NCI-H146 (cell line): Measurements from ENCODE around the gene DUS1L.

Experiments used
- DNase-seq: peaks from one replicate; lab custom pipeline; 2025; lab: John Stamatoyannopoulos, UW

Gene DUS1L

DNA sequence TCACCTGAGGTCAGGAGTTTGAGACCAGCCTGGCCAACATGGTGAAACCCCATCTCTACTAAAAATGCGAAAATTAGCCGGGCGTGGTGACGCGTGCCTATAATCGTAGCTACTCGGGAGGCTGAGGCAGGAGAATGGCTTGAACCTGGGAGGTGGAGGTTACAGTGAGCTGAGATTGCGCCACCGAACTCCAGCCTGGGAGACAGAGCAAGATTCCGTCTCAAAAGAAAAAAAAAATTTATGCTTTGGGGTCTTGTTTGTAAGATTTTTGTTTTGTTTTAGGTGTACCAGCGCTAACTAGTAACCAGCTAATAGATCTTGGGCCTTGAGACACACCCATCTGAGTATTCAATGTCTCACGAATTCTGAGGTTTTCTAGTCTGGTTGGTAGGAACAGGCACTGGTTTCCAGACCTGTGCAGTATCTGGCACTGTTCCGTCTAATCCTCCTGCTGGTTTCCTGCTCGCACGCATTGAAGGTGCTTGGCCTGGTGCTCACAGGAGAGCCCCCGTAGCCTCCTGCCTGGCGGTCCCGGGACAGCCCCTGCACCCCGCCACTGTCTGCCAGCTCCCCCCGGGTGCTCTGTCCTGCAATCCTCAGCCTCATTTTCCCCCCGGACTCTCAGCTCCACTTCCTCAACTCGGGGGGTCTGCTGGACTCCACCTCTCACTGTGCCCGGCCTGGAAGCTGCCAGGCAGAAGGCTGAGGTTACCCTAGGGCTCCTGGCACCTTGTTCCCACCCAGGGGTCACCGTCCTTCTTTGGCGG is 10.6 kb upstream of the DUS1L start:
- no peak for DNase-seq

DNA sequence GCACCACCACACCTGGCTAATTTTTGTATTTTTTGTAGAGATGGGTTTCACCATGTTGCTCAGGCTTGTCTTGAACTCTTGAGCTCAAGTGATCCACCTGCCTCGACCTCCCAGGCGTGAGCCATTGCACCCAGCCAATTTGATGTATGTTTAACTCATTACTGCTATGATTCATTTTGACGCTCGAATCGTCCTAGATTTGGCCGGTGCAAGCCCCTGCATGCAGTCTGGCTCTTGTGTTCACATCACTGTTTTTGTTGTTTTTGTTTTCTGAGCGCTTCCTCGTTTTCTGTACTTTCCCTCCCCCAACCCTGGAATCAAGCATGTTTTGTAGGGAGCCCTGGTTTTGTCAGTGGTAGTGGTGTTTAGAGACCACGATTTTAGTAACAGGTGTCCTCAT is 7.8 kb upstream of the DUS1L start:
- no peak for DNase-seq

DNA sequence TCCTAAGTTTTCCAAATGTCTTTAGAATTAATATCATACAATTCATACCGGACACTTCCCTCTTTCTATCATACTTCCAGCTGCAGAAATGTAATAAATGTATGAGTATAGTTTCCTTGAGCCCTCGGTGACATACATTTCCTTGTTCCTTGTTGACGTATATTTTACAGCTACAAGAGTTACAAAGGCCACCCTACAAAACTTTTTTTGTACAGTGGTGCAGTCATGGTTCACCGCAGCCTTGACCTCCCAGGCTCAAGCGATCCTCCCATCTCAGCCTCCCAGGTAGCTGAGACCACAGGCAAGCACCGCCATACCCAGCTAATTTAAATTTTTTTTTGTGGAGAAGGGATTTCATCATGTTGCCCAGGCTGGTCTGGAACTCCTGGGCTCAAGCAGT is 7.2 kb upstream of the DUS1L start:
- no peak for DNase-seq

DNA sequence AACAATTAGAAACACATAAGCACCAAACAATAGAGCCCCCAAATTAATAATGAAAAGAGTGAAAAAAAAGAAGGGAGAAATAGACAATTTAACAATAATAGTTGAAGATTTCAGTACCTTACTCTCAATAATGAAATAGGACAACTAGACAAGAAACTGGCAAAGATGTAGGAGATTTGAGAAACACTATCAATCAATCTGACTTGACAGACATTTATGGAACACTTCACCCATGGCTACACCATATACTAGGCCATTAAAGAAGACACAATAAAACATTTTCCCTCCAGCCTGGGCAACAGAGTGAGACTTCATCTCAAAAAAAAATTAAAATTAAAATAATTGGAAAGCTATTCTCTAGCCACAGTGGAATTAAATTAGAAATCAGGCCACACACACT is 5.0 kb upstream of the DUS1L start:
- no peak for DNase-seq

DNA sequence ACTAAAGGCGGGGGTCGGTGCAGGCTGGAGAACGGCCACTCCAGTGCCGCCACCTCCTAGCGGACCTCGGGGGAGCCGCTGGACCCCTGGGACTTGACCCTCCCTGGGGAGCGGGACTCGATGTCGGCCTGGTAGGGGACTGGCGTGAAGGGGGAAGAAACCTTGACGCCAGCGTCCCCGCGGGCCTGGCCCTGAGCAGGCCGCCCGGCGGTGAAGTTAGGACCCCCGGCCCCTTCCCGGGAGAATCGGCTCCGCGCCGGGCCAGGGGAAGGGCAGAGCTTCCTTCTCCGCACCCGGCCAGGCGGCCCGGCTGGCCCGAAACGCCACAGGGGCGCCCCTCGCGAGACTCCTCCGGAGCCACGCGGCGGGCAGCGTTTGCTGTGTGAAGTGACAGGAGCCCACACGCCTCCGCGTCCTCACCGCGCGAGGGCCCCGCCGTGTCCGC is 389 bp downstream of the DUS1L start:
- DNase-seq: no peak

DNA sequence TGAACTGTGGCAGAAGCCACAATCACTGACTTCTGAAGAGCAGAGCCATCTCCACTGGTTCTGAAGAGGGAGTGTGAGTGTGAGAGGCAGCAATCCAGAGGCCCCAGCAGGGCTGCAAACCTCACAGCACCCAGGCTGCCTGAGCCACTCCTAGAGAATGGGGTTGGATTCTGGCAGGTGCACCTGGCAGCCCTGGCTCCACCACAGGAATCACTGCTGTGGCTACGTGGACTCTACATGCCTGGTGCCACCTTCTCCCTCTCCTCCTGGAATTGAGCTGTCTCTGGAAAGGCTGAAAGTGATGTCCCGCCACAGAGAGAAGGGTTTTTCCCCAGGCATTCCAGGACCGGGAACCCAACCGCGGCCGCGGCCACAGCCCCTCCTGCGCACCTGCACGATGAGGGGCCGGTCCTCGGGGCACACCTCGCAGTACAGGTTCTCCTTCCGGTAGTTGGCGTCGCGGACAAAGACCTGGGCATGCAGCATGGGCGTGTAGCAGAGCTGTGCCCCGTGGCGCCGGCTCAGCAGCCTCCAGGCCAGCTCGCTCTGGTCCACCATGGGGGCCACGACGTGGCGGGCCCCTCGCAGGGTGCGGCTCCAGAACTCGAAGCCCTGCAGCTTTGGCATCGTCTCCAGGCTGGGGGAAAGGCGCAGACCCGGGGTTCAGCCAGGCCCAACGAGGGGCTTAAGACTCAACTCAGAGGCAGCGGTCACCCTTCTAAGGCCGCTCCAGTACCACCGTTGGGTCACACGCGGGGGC is 991 bp downstream of the DUS1L start:
- peak; percentile 66 for DNase-seq

DNA sequence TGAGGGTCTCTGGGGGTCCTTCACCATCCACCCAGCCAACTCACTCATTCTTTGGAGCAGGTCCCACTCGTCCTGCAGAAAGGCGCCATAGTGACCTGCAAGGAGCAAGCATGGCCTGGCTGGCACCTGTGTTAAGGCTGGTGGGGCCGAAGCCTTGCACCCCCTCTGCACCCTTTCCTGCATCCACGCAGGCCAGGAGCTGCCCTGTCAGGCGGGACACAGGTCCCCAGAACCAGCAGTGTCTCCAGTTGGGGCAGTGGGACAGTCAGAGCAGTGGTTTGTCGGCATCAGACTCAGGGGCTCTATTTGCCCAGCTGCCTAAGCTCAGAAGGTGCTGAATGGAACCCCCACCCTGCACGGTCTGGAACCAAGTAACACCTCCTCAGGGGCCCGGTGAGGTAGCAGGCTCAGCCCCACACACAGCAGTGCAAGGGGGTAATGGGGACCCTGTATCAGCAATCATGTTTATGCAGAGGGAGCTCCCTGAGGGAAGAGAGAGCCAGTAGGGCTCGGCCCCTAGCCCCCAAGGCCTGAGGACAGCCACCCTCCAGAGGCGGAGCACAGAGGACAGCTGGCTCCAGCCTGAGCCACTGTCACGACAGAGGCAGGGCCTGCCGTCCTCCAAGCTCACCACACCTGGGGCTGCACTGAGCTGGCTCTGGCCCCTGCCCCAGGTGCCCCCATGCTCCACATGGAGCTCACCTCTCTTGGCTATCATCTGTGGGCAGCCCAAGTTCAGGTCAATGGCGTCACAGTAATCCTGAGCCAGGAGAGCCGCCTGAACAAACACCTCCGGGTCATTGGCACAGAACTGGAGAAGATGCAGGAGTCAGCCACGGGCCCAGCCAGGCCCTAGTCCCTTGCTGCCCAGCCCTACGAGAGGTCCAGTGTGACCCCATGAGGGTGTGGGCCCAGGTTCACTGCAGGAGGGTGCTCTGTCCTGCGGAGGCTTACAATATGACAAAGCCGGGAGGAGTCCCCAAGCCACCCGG is 1.9 kb downstream of the DUS1L start:
- DNase-seq: no peak

DNA sequence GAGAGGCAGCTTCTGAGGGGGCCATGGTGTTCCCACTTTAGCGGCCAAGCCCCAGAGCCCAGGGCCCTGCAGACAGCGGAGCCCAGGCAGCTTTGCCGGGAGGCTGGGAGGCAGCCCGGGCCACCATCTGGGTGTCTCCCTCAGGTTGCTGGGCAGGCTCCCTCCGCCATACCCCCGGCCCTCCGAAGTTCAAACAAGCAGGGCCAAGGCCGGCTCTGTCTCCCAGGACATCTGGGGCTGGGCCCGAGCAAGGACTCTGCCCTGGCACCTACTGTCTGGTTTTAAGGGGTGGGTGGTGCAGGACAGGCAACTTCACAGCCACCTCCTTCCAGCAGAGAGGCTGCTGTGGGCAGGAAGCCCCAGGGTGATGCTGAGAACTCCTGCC is 2.6 kb downstream of the DUS1L start:
- no peak for DNase-seq

DNA sequence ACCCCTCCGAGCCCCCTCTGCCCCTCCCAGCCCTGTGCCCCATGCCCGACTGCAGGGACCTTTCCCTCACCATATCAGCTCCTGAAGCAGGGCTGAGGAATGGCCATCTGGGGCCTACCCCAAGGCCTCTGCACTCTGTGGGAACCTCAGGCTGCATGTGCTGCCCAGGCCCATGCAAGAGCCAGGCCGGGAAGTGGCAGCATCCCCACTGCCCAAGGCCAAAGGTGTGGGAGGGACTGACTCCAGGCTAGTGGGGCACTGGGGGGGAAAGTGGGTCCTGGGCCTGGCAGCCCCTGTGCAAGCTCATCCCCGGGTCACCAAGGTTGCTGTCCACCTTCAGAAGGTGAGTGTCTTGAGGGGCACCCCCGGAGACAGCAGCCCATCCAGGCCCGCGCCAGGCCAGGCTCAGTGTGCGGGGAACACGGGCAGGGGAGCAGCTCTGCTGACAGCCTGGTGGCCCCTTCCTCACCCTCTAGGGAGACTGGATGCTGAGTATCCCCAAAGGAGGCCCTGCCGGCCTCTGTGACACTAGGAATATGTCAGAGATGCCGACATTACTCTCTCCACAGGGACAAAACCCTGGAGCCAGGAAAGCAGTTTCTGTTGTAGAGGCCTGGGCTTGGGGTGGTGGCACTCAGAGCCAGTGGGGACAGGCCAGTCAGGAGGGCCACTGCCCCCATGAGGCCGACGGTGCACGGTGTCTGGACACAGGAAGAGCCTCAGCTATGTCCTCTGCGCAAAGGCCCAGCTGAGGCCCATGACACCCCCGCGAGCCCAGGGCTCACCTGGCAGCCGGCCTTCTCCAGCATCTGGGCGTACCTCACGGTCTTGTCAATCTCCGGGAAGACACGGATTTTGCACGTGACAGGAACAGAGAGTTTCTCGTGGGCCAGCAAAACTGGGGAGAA is 3.3 kb downstream of the DUS1L start:
- DNase-seq: no peak

DNA sequence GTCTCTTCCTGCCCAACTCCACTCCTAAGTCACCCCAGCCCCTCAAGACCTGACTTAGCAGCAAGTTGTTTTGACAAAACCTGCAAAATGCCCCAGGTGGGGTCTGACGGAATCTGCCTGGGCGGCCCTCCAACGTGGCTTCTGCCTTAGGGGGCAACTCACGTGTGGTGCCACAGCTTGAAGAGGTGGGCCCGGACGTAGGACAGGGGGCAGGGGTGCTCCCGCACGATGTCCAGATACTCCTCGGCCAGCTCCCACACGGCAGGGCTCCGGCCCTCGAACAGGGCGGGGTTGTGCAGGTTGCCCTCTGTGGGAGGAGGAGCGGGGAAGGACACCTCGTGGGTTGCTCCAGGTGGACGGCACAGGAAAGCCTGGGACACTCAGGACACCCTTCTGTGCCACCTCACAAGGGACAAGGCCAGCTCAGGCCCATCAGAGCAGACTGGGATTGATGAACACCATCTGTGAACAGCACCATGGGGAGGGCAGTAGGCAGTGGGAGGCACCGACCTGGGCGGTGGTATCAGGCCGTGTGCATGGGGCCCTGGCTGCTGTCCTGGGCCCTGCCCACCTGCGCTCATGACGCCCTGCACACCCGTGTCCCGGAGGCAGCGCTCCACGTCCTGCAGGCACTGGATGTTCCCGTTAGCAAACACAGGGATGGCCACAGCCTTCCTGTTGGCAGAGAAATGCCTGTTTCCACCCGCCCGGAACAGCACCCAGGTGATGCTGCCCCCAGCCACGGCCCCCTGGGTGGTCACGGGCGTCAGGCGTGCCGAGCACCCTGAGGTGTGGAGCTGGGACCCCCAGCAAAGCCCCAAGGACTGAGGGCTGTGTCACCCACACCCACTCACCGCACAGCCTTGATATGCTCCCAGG is 4.3 kb downstream of the DUS1L start:
- no peak for DNase-seq

DNA sequence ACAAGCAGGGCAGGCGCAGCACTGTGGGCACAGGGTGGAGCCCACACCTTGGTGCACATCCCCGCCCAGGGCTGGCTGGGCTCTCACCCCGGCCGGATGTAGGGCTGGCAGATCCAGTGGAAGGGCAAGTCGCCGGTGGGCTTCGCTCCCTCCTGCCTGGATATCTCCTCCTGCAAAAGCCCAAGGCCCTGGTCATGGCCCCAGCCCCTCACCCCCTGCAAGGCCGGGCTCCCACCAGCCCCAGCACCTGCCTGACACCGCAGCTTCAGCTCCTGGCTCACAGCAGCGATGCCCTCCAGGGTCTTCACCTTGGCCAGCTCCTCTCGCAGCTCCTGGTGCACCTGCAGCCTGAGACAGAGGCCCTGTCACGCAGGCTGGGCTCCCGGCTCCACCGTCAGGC is 5.0 kb downstream of the DUS1L start:
- DNase-seq: no peak

DNA sequence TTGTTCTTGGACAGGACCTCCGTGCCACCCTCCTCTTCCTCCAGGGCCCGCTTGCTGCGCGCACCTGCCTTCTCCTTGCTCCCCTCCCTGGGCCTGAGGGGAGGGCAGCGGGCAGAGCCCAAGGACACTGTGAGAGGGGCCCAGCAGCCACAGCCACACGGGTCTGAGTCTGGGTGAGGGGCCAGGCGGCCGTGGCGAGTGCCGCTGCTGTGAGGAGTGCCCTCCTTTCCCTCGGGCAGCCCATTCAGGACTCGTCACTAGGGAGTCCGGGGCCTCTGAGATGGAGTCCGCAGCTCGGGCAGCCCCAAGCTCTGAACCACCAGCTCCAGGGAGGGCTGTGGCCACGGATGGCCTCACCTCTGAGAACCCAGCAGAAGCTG is 5.6 kb downstream of the DUS1L start:
- no peak for DNase-seq

DNA sequence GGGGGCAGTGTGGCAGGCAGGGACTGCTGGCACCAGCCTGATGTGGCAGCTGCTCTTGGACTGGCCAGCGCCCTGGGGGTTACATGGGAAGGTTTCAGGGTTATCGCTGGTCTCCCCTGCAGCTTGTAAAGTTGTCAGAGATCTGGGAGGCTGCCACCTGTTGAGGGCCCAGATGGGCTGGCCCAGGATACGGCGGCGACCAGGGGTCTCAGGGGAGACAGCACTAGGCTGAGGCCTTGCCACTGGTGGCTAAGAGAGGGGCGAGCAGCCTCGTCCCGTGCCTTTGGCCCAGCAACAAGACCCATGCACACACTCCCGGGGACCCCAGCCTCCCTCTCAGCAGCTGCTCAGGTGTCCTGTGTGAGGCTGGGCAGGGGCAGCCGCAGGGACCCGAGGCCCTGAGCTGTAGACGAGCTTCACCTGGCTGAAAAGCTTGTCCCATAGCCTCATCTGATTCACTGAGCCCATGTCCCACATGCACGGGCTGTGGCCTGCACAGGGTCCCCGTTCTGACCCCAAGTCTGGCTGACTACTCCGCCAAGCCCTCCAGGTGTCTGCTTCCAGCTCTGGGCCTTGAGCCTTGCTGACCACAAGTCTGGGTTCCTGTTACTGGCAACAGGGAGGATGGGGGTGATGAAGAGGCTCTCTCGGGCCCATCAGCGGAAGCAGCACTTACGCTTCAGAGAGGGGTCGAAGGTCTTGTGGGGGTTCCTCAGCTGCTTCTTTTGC is 6.2 kb downstream of the DUS1L start:
- DNase-seq: peak; percentile 17

DNA sequence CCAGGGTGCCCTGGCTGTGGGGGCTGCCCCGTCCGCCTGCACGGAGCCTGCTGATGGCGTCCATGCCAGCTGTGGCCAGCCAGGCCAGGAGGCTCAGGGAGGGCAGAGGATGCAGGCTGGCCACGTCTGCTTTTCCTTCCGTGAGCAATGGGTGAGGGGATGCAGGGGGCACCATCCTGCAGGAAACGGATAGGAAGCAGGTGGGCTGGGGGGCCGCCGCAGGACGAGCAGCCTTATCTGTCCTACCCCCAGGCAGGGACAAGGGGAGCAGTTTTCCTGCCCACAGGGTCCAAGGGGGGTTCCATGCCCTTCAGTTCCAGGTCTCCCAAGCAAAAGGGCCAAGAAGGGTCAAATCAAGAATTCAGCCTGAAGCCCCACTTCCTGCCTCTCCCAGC is 6.8 kb downstream of the DUS1L start:
- no peak for DNase-seq

DNA sequence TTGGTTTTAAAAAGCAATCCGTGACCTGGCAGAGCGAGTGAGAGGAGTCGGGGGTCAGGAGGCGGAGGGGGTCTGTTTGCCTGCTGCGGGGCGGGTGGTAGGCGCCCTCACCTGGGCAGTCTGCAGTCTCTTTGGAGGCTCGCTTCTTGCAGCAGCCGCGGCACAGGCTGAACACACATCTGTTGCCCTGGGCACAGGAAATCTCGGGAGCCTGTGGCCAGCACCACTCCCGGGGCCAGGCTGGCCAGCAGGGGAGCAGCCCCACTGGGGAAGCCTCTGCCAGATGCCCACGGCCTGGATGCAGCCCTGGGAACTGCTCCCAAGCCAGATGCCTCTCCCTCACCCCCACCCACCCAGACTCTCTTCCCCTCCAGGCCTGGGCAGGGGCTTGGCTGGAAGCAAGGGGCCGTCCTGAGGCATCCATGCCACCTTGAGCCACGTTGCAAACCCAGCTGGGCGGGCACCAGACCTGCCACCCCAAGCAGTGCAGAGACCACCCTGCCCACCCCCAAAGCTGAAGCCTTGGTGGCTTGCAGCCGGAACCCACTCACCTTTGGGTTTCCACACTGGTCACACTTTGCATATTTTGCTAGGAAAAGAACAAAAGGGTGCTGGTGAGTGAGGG is 7.3 kb downstream of the DUS1L start:
- DNase-seq: no peak

DNA sequence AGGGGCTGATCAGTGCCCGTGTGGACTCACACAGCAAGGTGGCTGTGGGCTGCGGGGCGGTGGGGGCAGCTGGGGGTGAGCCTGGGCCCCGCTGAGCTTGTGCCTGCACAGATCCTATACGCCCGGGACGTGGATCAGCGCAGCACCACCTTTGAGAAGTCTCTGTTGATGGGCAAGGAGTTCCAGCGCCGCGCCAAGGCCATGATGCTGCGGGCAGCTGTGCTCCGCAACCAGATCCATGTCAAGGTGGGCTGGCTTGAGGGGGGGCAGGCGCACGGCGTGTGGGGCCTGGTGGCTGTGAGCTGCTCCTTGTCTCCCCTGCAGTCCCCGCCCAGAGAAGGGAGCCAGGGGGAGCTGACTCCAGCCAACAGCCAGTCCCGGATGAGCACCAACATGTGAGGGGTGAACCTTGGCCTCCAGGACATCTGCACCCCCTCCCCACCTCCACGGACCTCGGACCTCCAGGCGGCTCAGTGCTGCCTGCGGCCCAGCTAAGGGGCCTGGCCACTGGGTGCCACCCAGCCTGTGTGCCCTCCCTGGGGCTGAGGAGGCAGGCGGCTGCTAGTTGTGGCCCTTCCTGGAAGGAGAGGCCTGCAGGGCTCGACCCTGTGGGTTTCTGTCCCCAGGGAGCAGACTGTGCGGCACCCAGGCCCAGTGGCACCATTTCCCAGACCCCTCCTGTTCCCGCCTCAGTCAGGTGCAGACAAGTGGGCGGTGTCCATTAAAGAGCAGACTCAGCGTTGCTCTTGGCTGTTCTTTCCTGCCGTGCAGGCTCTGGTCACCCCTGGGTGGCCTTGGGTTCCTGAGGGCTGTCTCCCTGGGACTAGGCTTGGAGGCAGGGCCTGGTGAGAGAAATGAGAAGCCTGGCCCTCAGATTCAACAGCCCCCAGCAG is 8.6 kb downstream of the DUS1L start:
- DNase-seq: peak; percentile 14

DNA sequence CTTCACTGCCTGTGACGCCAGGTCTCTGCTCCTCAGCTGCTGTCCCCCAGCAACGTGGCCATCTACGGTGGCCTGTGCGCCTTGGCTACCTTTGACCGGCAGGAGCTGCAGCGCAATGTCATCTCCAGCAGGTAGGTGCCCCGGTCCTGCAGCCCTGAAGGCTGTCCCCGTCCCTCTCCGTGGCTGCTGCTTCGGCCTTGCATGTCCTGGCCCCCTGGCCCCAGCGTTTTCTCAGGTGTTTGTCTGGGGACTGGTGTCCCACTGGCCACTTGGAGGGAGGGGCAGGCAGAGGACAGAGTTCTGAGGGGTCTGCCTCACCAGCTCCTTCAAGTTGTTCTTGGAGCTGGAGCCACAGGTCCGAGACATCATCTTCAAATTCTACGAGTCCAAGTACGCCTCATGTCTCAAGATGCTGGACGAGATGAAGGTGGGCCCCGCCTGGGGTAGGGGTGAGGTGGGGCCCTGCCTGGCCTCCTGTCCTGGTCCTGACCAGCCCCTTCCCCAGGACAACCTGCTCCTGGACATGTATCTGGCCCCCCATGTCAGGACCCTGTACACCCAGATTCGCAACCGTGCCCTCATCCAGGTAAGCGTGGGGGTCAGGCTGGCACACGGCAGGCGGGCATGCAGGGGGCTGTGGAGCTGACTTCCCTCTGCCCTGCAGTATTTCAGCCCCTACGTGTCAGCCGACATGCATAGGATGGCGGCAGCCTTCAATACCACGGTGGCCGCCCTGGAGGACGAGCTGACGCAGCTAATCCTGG is 9.5 kb downstream of the DUS1L start:
- DNase-seq: no peak
